H9 (cell line): ENCODE results near the gene SLC35A4. TPM values are rescaled to one million over a fixed set of nuclear protein-coding genes. Genes with fewer than 3 reads are reported as not detected.
"Not testable (repeated sequence)": the region's sequence is repeated elsewhere in the genome, so short reads cannot be mapped to it uniquely, and the experiment has no call there.

ENCODE experiments used
- DNase-seq: peaks from one replicate; pipeline ENCODE4 v3.0.0-alpha.2; 2017
- H2AFZ ChIP-seq: one replicate; pipeline ENCODE4 v1.6.1; 2013; ENCODE audit warnings: mild to moderate bottlenecking, low read length, control low read depth, moderate library complexity
- H2AK5ac ChIP-seq: 2 replicates; pipeline ENCODE4 v1.6.1; 2013; ENCODE audit warnings: low read length, control low read depth, mixed read lengths; ENCODE audit not compliant: insufficient read length
- H2BK120ac ChIP-seq: one replicate; pipeline ENCODE4 v1.6.1; 2013; ENCODE audit warnings: low read depth, mild to moderate bottlenecking, low read length, control low read depth, inconsistent platforms; ENCODE audit not compliant: poor library complexity, severe bottlenecking
- H2BK12ac ChIP-seq: 2 replicates; pipeline ENCODE4 v1.6.1; 2013; ENCODE audit warnings: low read length, control low read depth, mixed read lengths, low read depth; ENCODE audit not compliant: insufficient read length
- H2BK15ac ChIP-seq: 2 replicates; pipeline ENCODE4 v1.6.1; 2013; ENCODE audit warnings: low read depth, low read length, control low read depth
- H2BK20ac ChIP-seq: one replicate; pipeline ENCODE4 v1.6.1; 2013; ENCODE audit warnings: low read depth, mild to moderate bottlenecking, low read length, control low read depth, inconsistent platforms; ENCODE audit not compliant: poor library complexity, severe bottlenecking
- H2BK5ac ChIP-seq: 2 replicates; pipeline ENCODE4 v1.6.1; 2013; ENCODE audit warnings: low read length, control low read depth, mixed read lengths; ENCODE audit not compliant: insufficient read length
- H3K14ac ChIP-seq: 2 replicates; pipeline ENCODE4 v1.6.1; 2013; ENCODE audit warnings: low read length, control low read depth; ENCODE audit not compliant: insufficient read depth
- H3K18ac ChIP-seq: 2 replicates; pipeline ENCODE4 v1.6.1; 2013; ENCODE audit warnings: low read depth, mild to moderate bottlenecking, mixed read lengths, low read length, control low read depth; ENCODE audit not compliant: insufficient read length
- H3K23ac ChIP-seq: 2 replicates; pipeline ENCODE4 v1.6.1; 2013; ENCODE audit warnings: low read length, control low read depth, mixed read lengths, low read depth; ENCODE audit not compliant: insufficient read length
- H3K23me2 ChIP-seq: 2 replicates; pipeline ENCODE4 v1.6.1; 2013; ENCODE audit warnings: low read depth, mild to moderate bottlenecking, mixed read lengths, low read length, control low read depth; ENCODE audit not compliant: insufficient read length, poor library complexity, severe bottlenecking
- H3K27ac ChIP-seq: 2 replicates; pipeline ENCODE4 v1.5.1; 2013; ENCODE audit warnings: low read length, control low read depth, mixed read lengths, low read depth; ENCODE audit not compliant: insufficient read length
- H3K27me3 ChIP-seq: 2 replicates; pipeline ENCODE4 v1.6.1; 2013; ENCODE audit warnings: low read length, control low read depth, inconsistent platforms; ENCODE audit not compliant: insufficient read depth
- H3K4ac ChIP-seq: 2 replicates; pipeline ENCODE4 v1.6.1; 2013; ENCODE audit warnings: low read depth, mild to moderate bottlenecking, control low read depth, inconsistent platforms, low read length, moderate library complexity
- H3K4me1 ChIP-seq: 2 replicates; pipeline ENCODE4 v1.6.1; 2013; ENCODE audit warnings: low read length, control low read depth, inconsistent platforms; ENCODE audit not compliant: insufficient read depth
- H3K4me2 ChIP-seq: 2 replicates; pipeline ENCODE4 v1.6.1; 2013; ENCODE audit warnings: low read length, control low read depth, mixed read lengths; ENCODE audit not compliant: insufficient read length, insufficient read depth
- H3K56ac ChIP-seq: 2 replicates; pipeline ENCODE4 v1.6.1; 2013; ENCODE audit warnings: low read depth, mild to moderate bottlenecking, mixed read lengths, low read length, control low read depth; ENCODE audit not compliant: insufficient read length
- H3K79me1 ChIP-seq: 2 replicates; pipeline ENCODE4 v1.6.1; 2013; ENCODE audit warnings: low read depth, mild to moderate bottlenecking, moderate library complexity, low read length, control low read depth, inconsistent platforms; ENCODE audit not compliant: insufficient read depth, poor library complexity, severe bottlenecking
- H3K79me2 ChIP-seq: 2 replicates; pipeline ENCODE4 v1.6.1; 2013; ENCODE audit warnings: low read length, control low read depth, inconsistent platforms; ENCODE audit not compliant: insufficient read depth
- H3K9ac ChIP-seq: 2 replicates; pipeline ENCODE4 v1.6.1; 2013; ENCODE audit warnings: low read length, control low read depth, mixed read lengths; ENCODE audit not compliant: insufficient read length; ENCODE audit errors: extremely low read depth
- H3K9me3 ChIP-seq: one replicate; pipeline ENCODE4 v1.6.1; 2013; ENCODE audit warnings: low read depth, low read length, inconsistent platforms; ENCODE audit not compliant: control insufficient read depth
- H3T11ph ChIP-seq: one replicate; pipeline ENCODE4 v1.6.1; 2013; ENCODE audit warnings: mild to moderate bottlenecking, low read length, control low read depth, inconsistent platforms
- H4K20me1 ChIP-seq: one replicate; pipeline ENCODE4 v1.6.1; 2013; ENCODE audit not compliant: control insufficient read depth, insufficient read length, insufficient read depth
- H4K5ac ChIP-seq: 2 replicates; pipeline ENCODE4 v1.6.1; 2013; ENCODE audit warnings: low read depth, mild to moderate bottlenecking, mixed read lengths, low read length, control low read depth; ENCODE audit not compliant: insufficient read length
- H4K8ac ChIP-seq: replicated peaks from 2 replicates; pipeline ENCODE4 v1.6.1; 2013; ENCODE audit warnings: low read length, control low read depth, mixed read lengths, low read depth; ENCODE audit not compliant: insufficient read length
- H4K91ac ChIP-seq: 2 replicates; pipeline ENCODE4 v1.6.1; 2013; ENCODE audit warnings: low read depth, mild to moderate bottlenecking, moderate library complexity, mixed read lengths, low read length, control low read depth; ENCODE audit not compliant: insufficient read length
- H3K27ac Mint-ChIP-seq, 3 experiments: 2 replicates in 2 of 3; 3 replicates in 1 of 3; pipeline ENCODE4 v1.8.0; 2020 to 2021; ENCODE audit warnings: mixed read lengths in 3 of 3, mild to moderate bottlenecking in 1 of 3, moderate library complexity in 1 of 3
- H3K27me3 Mint-ChIP-seq: 2 replicates; pipeline ENCODE4 v1.8.0; 2021; ENCODE audit warnings: low read depth, mild to moderate bottlenecking, moderate library complexity, mixed read lengths
- H3K36me3 Mint-ChIP-seq, 3 experiments: 2 replicates in 2 of 3; 3 replicates in 1 of 3; pipeline ENCODE4 v1.8.0; 2020 to 2021; ENCODE audit warnings: low read depth in 3 of 3, mixed read lengths in 3 of 3; ENCODE audit not compliant: insufficient read depth in 1 of 3
- H3K4me1 Mint-ChIP-seq, 2 experiments: 2 replicates each; pipeline ENCODE4 v1.8.0; 2020; ENCODE audit warnings: mixed read lengths in 2 of 2
- H3K4me3 Mint-ChIP-seq, 2 experiments: 2 replicates in 1 of 2; 3 replicates in 1 of 2; pipeline ENCODE4 v1.8.0; 2020 to 2021; ENCODE audit warnings: mild to moderate bottlenecking in 2 of 2, mixed read lengths in 2 of 2, moderate library complexity in 1 of 2
- H3K9me3 Mint-ChIP-seq, 2 experiments: 2 replicates in 1 of 2; 3 replicates in 1 of 2; pipeline ENCODE4 v1.8.0; 2020; ENCODE audit warnings: mild to moderate bottlenecking in 2 of 2, mixed read lengths in 2 of 2, moderate library complexity in 1 of 2
- WGBS: extraction: QIAGEN DNeasy Blood & Tissue Kit; methylation state at CpG from one replicate; pipeline ENCODE4 v1.1.7; 2013; ENCODE audit warnings: missing lambda C conversion rate, low lambda C conversion rate, mixed read lengths; ENCODE audit not compliant: insufficient read length; ENCODE audit errors: extremely low coverage; 5-methylcytosine and 5-hydroxymethylcytosine counted together
- total RNA-seq: library from RNA; stranded (reverse); gene quantifications from 2 replicates; pipeline ENCODE4 v1.2.1, GENCODE V29; 2021
- TF ChIP-seq, protein P1 (sequence below): fragments of 200-600 bp; sonication (generic); conservative IDR thresholded peaks from 3 replicates; pipeline ENCODE4 v1.8.0; 2021; ENCODE audit warnings: antibody characterized with exemption, mild to moderate bottlenecking

Gene SLC35A4
- total RNA-seq, 1 experiment from 2014 or later, result 92.0 TPM

DNA sequence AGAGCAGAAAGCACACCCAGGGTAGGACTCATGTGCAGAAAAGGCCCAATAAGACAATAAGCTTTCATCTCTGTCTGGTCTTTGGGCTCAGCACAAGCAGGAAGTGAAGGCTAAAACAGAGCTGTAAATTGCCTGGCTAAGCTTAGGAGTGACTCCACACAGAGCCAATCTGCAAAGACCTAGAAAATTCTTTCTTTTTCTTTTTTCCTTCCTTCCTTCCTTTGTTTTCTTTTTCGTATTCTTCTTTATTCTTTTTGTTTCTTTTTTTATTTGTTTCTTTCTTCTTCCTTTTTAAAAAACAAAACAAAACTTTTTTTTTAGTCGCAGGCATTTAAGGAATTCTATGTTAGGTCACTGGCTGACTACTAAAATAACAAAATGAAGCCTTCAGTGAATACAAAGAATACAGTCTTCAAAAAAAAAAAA is 12.2 kb downstream of the SLC35A4 start:
- no peak overlapping the region for H3K4ac ChIP-seq

DNA sequence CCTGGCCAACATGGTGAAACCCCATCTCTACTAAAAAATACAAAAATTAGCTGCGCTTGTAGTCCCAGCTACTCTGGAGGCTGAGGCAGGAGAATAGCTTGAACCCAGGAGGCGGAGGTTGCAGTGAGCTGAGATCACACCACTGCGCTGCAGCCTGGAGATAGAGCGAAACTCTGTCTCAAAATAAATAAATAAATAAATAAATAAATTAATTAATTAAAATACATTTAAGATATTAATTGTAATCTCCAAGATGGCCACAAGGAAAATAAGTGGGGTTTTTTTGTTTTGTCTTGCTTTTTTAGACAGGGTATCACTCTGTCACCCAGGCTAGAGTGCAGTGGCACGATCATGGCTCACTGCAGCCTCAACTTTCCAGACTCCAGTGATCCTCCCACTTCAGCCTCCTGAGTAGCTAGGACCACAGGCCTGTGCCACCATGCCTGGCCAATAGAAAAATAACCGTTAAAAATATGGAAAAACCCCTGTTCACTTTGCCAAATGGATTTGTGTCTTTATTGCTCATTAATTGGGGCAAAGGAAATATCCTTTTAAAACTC is 14.6 kb downstream of the SLC35A4 start:
- H3K14ac ChIP-seq, result not testable (repeated sequence)

More for the DNA sequence above, 12.2 kb downstream of the SLC35A4 start:
- Histone ChIP-seq H3K9me3 (no peaks in the 10 kb centered on the region), H3K23ac (no peak overlapping the region), H3T11ph (no peak overlapping the region), H4K91ac (no peak overlapping the region), H3K56ac (no peak overlapping the region), H4K8ac (no peak overlapping the region), H2BK20ac (no peak overlapping the region), H2AK5ac (no peak overlapping the region), H3K23me2 (no peaks in the 10 kb centered on the region), H3K18ac (no peak overlapping the region), H2BK5ac (no peak overlapping the region), H2BK120ac (no peak overlapping the region), H3K79me2 (no peaks in the 10 kb centered on the region), H2BK15ac (no peak overlapping the region), H4K20me1 (no peaks in the 10 kb centered on the region), H2AFZ (no peak overlapping the region), H3K4me1 (0 out of 2 replicates have a peak, but pooled peaks cover 2% of the 10 kb centered on the region), H2BK12ac (no peak overlapping the region), H3K14ac (no peak overlapping the region), H4K5ac (no peak overlapping the region), H3K27ac (no peak overlapping the region), H3K9ac (no peak overlapping the region), H3K27me3 (no peaks in the 10 kb centered on the region), H3K79me1 (no peaks in the 10 kb centered on the region), H3K4me2 (no peak overlapping the region)
- no peaks in the 10 kb centered on the region for H3K4me1 Mint-ChIP-seq
- no CpG with 5 or more reads among the region's 2 CpGs for WGBS
- no peaks in the 10 kb centered on the region for H3K36me3 Mint-ChIP-seq
- no peak for DNase-seq
- no peak overlapping the region for H3K4me3 Mint-ChIP-seq
- no peak overlapping the region for H3K27ac Mint-ChIP-seq
- H3K9me3 Mint-ChIP-seq, result no peaks in the 10 kb centered on the region
- TF ChIP-seq, protein P1, sequence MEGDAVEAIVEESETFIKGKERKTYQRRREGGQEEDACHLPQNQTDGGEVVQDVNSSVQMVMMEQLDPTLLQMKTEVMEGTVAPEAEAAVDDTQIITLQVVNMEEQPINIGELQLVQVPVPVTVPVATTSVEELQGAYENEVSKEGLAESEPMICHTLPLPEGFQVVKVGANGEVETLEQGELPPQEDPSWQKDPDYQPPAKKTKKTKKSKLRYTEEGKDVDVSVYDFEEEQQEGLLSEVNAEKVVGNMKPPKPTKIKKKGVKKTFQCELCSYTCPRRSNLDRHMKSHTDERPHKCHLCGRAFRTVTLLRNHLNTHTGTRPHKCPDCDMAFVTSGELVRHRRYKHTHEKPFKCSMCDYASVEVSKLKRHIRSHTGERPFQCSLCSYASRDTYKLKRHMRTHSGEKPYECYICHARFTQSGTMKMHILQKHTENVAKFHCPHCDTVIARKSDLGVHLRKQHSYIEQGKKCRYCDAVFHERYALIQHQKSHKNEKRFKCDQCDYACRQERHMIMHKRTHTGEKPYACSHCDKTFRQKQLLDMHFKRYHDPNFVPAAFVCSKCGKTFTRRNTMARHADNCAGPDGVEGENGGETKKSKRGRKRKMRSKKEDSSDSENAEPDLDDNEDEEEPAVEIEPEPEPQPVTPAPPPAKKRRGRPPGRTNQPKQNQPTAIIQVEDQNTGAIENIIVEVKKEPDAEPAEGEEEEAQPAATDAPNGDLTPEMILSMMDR, result no peak
- peaks cover 8% of the 10 kb centered on the region for H3K27me3 Mint-ChIP-seq

More for the DNA sequence above, 14.6 kb downstream of the SLC35A4 start:
- H3K9me3 ChIP-seq, H3K27ac Mint-ChIP-seq, H3K27me3 ChIP-seq, H3K18ac ChIP-seq, H3K4me3 Mint-ChIP-seq, H4K91ac ChIP-seq, H2AK5ac ChIP-seq, H3K79me1 ChIP-seq, H4K20me1 ChIP-seq, H2BK20ac ChIP-seq, H2BK15ac ChIP-seq, H3K9ac ChIP-seq, H3K4me1 Mint-ChIP-seq, H2BK12ac ChIP-seq, H3K36me3 Mint-ChIP-seq, H3K4ac ChIP-seq, H2BK5ac ChIP-seq, H3K79me2 ChIP-seq, H3K4me1 ChIP-seq, H4K8ac ChIP-seq, DNase-seq, H2AFZ ChIP-seq, H3K27ac ChIP-seq, H4K5ac ChIP-seq, H3K23ac ChIP-seq, H3K4me2 ChIP-seq, H3K23me2 ChIP-seq, H3T11ph ChIP-seq, H3K56ac ChIP-seq, H2BK120ac ChIP-seq: not testable (repeated sequence)
- Mint-ChIP-seq H3K27me3 (peaks cover 16% of the 10 kb centered on the region), H3K9me3 (peaks cover 9 to 13% of the 10 kb centered on the region in 2 experiments; a peak in 4 of 5 replicates)
- no CpG with 5 or more reads among the region's 6 CpGs for WGBS
